Smooth muscle cell (in vitro differentiated cells): ENCODE data around the gene BTBD10. TPM values are rescaled to one million over a fixed set of nuclear protein-coding genes. Genes with fewer than 3 reads are reported as not detected.

Experiments used
- DNase-seq: peaks from one replicate; lab custom pipeline; 2025; ENCODE audit not compliant: unreplicated experiment; lab: John Stamatoyannopoulos, UW
- H2AFZ ChIP-seq: fragments of 200-600 bp; sonication (generic); 2 replicates; pipeline ENCODE4 v1.6.0; 2016; ENCODE audit warnings: antibody characterized with exemption, low read depth, mild to moderate bottlenecking
- H3F3A ChIP-seq: fragments of 200-600 bp; sonication (generic); 2 replicates; pipeline ENCODE4 v1.6.0; 2017; ENCODE audit warnings: antibody characterized with exemption, low read depth
- H3K27ac ChIP-seq: fragments of 200-600 bp; sonication (generic); 2 replicates; pipeline ENCODE4 v1.5.1; 2016; ENCODE audit warnings: low read depth, mild to moderate bottlenecking
- H3K27me3 ChIP-seq: fragments of 200-600 bp; sonication (generic); 2 replicates; pipeline ENCODE4 v1.6.1; 2016; ENCODE audit warnings: low read depth, mild to moderate bottlenecking
- H3K36me3 ChIP-seq: fragments of 200-600 bp; sonication (generic); 2 replicates; pipeline ENCODE4 v1.5.1; 2016; ENCODE audit warnings: low read depth
- H3K4me1 ChIP-seq: fragments of 200-600 bp; sonication (generic); 2 replicates; pipeline ENCODE4 v1.5.1; 2016; ENCODE audit warnings: low read depth
- H3K4me2 ChIP-seq: fragments of 200-600 bp; sonication (generic); 2 replicates; pipeline ENCODE4 v1.6.0; 2016; ENCODE audit warnings: mild to moderate bottlenecking
- H3K4me3 ChIP-seq: fragments of 200-600 bp; sonication (generic); 2 replicates; pipeline ENCODE4 v1.5.1; 2016; ENCODE audit warnings: mild to moderate bottlenecking
- H3K79me2 ChIP-seq: fragments of 200-600 bp; sonication (generic); 2 replicates; pipeline ENCODE4 v1.6.0; 2016; ENCODE audit warnings: low read depth, mild to moderate bottlenecking
- H3K9ac ChIP-seq: fragments of 200-600 bp; sonication (generic); 2 replicates; pipeline ENCODE4 v1.6.0; 2016; ENCODE audit warnings: low read depth
- H3K9me3 ChIP-seq: fragments of 200-600 bp; sonication (generic); replicated peaks from 2 replicates; pipeline ENCODE4 v1.5.1; 2016; ENCODE audit warnings: low read depth
- H4K20me1 ChIP-seq: fragments of 200-600 bp; sonication (generic); 2 replicates; pipeline ENCODE4 v1.6.0; 2016; ENCODE audit warnings: low read depth
- WGBS: methylation state at CpG from one replicate; pipeline ENCODE4 v1.1.7; 2016; ENCODE audit warnings: low lambda C conversion rate; 5-methylcytosine and 5-hydroxymethylcytosine counted together
- polyA plus RNA-seq: library from polyadenylated mRNA; unstranded; fragments of >200 nt; fragmentation: Nextera tagmentation; extraction: Ambion mirVana; gene quantifications from 2 replicates; pipeline ENCODE4 v1.2.1, GENCODE V29; 2016
- total RNA-seq: library from RNA; depleted of rRNA; stranded (reverse); fragments of >200 nt; gene quantifications from 2 replicates; pipeline ENCODE4 v1.2.3, GENCODE V29; 2014
- TF ChIP-seq, protein P1 (sequence below): fragments of 200-600 bp; sonication (generic); IDR thresholded peaks from 2 replicates; pipeline ENCODE4 v1.5.1; 2017; ENCODE audit warnings: borderline replicate concordance, mild to moderate bottlenecking, antibody characterized with exemption; ENCODE audit not compliant: insufficient read depth, poor library complexity, severe bottlenecking

The BTBD10 gene
- total and polyA plus RNA-seq, 2 experiments from 2014 or later = 22.3 to 48.5 TPM

DNA sequence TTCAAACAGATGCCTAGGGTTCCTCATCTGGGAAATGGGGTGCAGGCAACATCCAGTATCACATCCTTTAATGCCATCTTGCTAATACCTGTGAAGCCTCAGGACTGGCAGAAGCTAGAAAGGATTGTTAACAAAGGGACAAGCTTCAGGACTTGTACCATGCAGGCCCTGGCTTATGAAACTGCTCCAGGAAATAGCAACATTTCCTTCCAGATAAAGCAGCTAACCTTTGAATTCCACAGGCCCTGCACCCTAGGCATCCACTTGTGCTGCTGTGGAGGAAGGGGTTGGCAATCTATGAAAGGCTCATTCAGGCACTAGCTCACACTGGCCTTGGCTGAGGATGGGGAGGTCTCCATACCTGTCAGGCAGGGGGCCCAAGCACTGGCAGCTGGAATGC lies 87.2 kb downstream of the BTBD10 start:
- TF ChIP-seq, protein P1, sequence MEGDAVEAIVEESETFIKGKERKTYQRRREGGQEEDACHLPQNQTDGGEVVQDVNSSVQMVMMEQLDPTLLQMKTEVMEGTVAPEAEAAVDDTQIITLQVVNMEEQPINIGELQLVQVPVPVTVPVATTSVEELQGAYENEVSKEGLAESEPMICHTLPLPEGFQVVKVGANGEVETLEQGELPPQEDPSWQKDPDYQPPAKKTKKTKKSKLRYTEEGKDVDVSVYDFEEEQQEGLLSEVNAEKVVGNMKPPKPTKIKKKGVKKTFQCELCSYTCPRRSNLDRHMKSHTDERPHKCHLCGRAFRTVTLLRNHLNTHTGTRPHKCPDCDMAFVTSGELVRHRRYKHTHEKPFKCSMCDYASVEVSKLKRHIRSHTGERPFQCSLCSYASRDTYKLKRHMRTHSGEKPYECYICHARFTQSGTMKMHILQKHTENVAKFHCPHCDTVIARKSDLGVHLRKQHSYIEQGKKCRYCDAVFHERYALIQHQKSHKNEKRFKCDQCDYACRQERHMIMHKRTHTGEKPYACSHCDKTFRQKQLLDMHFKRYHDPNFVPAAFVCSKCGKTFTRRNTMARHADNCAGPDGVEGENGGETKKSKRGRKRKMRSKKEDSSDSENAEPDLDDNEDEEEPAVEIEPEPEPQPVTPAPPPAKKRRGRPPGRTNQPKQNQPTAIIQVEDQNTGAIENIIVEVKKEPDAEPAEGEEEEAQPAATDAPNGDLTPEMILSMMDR = no peak
- Histone ChIP-seq H3K36me3 (peaks cover 6% of the 10 kb centered on the region), H4K20me1 (no peaks in the 10 kb centered on the region), H3K4me2 (no peak overlapping the region), H3K4me1 (no peaks in the 10 kb centered on the region), H3K9ac (no peak overlapping the region), H3K27ac (no peak overlapping the region), H3K79me2 (no peaks in the 10 kb centered on the region), H3F3A (no peaks in the 10 kb centered on the region), H2AFZ (no peak overlapping the region), H3K4me3 (no peak overlapping the region), H3K9me3 (no peaks in the 10 kb centered on the region), H3K27me3 (no peaks in the 10 kb centered on the region)
- no peak for DNase-seq

DNA sequence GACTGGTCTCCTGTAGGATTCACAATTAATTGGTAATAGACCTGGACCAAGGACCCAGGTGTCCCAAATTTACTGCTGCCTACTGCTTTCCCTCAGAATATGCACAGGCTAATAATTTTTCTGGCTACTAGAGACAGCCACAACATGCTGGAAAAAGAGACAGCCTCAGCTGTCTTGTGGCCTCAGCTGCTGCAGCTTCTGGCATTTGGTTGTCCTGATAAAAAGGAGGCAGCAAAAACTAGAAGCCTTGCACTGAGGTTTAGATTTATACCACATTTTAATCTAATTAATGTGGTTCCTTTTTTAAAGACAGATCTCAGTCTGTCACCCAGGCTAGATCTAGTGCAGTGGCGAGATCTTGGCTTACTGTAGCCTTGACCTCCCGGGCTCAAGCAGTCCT lies 89.8 kb downstream of the BTBD10 start:
- 97% methylated on average over 2 of the region's 2 CpGs for whole genome bisulfite sequencing
- Histone ChIP-seq H3K4me2 (no peak overlapping the region), H4K20me1 (no peaks in the 10 kb centered on the region), H3K9me3 (no peaks in the 10 kb centered on the region), H3F3A (no peaks in the 10 kb centered on the region), H3K27me3 (no peaks in the 10 kb centered on the region), H2AFZ (no peak overlapping the region), H3K4me3 (no peak overlapping the region), H3K36me3 (peaks cover 6% of the 10 kb centered on the region), H3K9ac (no peak overlapping the region), H3K4me1 (no peaks in the 10 kb centered on the region), H3K27ac (no peak overlapping the region), H3K79me2 (no peaks in the 10 kb centered on the region)
- TF ChIP-seq, protein P1 = no peak
- no peak for DNase-seq

DNA sequence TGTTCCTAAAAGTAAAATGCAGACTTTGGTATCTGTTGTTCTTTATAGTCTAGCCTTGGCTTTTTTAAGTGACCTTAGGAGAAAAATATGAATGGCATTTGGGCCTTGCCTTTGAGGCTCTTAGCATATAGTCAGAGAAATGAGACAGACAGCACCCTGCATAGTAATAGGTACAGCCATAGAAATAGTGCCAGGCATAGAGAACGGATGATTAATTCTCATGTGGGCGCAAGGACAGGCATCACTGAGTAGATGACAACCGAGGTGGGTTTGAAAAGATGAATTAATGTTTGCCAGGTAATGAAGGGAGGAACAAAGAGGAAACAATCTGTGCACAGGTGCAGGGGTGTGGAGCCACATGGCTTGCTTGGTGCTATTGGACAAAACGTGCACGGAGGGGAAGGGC lies 95.0 kb downstream of the BTBD10 start:
- Histone ChIP-seq H3K27me3 (no peaks in the 10 kb centered on the region), H3K27ac (peak overlapping the region; percentile 70), H3F3A (no peaks in the 10 kb centered on the region), H3K36me3 (no peaks in the 10 kb centered on the region), H3K4me1 (no peaks in the 10 kb centered on the region), H3K4me3 (no peak overlapping the region), H3K79me2 (no peaks in the 10 kb centered on the region), H3K4me2 (peak overlapping the region; percentile 52), H3K9me3 (no peaks in the 10 kb centered on the region), H3K9ac (peak overlapping the region; percentile 8), H2AFZ (no peak overlapping the region), H4K20me1 (no peaks in the 10 kb centered on the region)
- 76% methylated on average over 5 of the region's 5 CpGs for WGBS
- TF ChIP-seq, protein P1 = no peak
- no peak for DNase-seq

DNA sequence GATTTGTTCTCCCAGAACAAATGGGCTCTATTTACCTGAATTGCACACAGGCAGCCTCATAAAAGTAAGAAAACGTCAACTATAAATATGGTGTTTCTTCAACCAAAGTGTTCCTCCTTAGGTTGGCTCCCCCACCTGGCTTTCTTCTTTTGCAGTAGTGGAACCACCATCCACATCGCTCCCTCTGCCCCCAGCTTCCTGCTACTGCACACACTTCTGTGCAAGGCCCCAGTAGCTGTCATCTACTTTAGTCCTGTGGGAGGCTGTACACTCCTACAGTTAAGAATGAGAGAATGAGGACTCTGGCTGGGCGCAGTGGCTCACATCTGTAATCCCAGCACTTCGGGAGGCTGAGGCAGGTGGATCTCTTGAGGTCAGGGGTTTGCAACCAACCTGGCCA lies 95.9 kb downstream of the BTBD10 start:
- no peak for DNase-seq
- peak overlapping the region; percentile 70 for H3K27ac ChIP-seq
- no peaks in the 10 kb centered on the region for H4K20me1 ChIP-seq
- TF ChIP-seq, protein P1 = no peak
- no peaks in the 10 kb centered on the region for H3K79me2 ChIP-seq
- no peak overlapping the region for H2AFZ ChIP-seq
- WGBS = 91% methylated on average over 4 of the region's 4 CpGs
- H3K9me3 ChIP-seq = no peaks in the 10 kb centered on the region
- no peaks in the 10 kb centered on the region for H3K36me3 ChIP-seq
- no peaks in the 10 kb centered on the region for H3K4me1 ChIP-seq
- no peak overlapping the region for H3K9ac ChIP-seq
- no peaks in the 10 kb centered on the region for H3F3A ChIP-seq
- H3K4me3 ChIP-seq = no peak overlapping the region
- H3K4me2 ChIP-seq = no peak overlapping the region
- H3K27me3 ChIP-seq = no peaks in the 10 kb centered on the region
